HG03469 (cell line): Measurements from ENCODE around the gene RALGAPA1.
"Not testable (repeated sequence)": the region's sequence is repeated elsewhere in the genome, so short reads cannot be mapped to it uniquely, and the experiment has no call there.

Source experiments
- ATAC-seq: cut with Tn5 transposase; IDR thresholded peaks from one replicate; pipeline ENCODE4 v1.9.1; 2021; ENCODE audit warnings: mild to moderate bottlenecking, moderate library complexity, moderate number of reproducible peaks; ENCODE audit not compliant: unreplicated experiment

The RALGAPA1 gene

DNA sequence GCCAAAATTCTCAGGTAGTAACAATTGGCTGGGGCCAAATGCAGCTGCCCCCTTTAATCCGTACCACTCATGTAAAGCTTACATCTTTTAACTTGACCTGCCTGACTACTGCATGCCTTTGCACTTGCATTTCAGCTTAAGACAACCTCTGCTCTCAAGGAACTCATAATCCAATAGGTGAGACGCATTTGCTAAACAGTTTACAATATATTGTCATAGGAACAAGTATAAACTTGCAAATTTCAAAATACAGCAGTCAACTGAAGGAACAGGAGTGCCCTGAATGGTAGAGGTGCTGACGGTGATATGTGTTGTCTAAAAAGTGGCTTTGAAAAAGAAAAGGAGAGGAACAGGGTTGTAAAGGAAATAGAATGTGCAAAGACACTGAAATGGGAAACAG, 13.4 kb upstream of the RALGAPA1 start:
- ATAC-seq: no peak

DNA sequence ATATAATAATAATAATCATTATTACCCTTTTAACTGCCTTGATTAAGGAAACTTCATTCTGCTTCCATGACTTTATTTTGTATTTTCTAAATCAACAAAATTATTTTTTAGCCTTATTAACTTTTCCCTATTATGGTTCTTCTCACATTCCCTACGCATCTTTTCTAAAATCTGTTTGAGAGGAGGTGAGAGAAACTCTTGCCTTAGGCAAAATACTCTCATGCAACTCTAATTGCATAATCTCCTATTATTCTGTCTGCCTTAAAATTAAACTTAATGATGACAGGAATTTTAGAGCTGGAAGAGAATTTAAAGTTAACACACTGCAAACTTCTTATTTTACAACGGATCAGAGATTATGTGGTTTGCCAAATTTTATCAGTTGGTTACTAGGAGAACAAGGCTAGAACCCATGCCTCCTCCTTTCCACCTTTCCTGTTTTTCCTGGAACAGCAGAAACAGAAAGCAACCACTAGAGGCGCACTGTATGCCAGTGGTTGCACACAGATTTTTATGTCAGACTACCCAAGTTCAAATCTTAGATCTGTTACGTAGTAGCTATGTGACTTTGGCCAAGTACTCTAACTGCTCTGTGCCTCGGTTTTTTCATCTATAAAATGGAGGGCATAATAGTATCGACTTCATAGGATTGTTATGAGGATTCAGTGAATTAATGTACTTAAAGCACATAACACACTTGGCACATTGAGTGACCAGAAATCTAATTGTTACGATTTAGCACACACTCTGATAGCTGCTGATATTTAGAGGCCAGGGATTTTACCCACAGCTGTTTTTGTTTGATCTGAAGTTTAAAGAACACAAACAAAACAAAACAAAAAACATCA, 12.7 kb upstream of the RALGAPA1 start:
- ATAC-seq: no peak

- no peak for ATAC-seq
Observed at GRCh38 chr14:35819591-35820540, 10.8 kb upstream of the RALGAPA1 start.

DNA sequence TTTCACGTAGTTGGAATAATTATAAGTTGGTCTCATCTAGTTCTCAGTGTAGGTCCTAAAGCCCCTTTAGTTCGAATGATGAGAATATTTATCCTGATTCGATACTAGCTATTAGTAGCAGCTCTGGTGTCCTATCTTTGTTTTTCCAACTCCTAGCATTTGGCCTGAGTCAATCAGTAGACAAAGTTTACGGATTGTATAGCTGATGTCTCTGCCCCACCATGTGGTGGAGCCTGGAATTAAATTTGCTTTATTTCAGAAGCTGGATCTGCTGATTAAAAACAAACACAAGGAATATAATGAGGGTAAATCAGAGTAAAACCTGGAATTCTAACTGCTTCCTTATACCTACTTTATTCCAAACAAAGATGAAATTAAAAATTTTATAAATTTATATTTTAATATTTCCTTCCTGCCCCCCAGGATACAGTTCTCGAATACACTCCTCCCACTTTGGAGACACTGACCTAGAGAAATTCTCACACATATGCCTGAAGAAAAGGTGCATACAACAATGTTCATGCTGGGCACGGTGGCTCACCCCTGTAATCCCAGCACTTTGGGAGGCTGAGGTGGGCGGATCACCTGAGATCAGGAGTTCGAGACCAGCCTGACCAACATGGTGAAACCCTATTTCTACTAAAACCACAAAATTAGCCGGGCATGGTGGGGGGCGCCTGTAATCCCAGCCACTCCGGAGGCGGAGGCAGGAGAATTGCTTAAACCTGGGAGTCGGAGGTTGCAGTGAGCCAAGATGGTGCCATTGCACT, 9.4 kb upstream of the RALGAPA1 start:
- no peak for ATAC-seq

DNA sequence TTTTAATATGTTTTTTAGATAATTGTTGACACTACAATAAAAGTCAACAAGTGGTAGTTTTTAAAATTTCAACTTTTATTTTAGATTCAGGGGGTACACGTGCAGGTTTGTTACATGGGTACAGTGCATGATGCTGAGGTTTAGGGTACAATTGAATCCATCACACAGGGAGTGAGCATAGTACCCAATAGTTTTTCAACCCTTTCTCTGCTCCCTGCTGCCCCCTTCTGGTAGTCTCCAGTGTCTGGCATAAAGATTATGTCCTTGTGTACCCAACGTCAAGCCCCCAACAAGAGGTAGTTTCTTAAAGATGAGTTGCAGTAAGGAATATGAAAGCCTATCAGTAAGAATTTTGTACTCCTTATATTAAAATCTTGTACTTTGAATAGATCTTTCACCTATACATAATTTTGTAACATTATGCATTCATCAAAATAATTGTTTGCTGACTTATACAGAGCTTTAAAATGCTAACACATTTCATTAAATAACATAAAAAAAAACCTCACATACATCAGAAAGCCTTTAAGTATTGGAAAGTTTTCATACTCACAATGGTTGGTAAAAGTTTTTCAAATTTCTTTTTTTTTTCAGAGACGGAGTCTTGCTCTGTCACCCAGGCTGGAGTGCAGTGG, 5.4 kb upstream of the RALGAPA1 start:
- ATAC-seq: no peak

DNA sequence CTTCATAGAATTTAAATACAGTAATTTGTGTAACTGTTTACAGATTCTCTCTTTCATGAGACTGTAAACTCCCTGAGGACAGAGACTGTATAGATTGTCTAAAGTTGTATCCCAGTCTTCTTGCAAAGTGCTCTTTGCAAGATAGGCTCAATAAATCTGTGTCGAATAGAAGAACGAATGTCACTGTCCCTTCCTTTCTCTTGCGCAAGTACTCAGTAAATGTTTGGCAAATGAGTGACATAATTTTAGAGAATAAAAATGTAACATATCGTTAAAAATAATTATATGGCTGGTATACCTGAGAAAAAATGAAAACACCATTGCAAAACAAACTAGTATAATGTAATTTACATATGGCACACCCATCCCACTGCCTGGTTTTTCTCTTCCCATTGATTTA, 1.9 kb upstream of the RALGAPA1 start:
- no peak for ATAC-seq

- ATAC-seq: no peak
Observed at GRCh38 chr14:35809597-35809996, 502 bp upstream of the RALGAPA1 start.

DNA sequence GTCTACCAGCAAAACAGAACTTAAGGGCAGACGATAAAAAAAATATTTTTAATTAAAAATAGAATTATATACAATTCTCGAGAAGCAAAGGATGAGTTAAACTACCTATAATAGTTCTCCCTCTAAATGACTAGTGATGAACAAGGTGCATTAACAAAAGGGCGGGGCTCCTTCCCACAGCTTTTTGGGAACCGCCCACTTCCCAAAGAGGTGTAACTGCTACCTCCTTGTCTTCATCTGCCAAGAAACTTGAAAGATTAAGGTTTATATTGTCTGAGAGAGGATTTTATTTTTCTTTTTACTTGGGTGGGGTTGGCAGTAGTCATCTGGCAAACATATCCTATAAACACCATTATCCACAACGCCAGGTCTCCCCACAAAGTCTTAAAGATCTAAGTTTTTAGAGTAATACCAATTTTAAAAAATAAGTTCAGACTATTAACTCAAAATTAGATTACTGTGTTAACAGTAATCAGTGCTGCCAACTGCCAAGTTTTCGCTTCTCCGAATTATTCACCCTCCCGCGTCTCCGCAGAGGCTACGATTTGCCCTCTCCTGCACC, 938 bp downstream of the RALGAPA1 start:
- no peak for ATAC-seq

DNA sequence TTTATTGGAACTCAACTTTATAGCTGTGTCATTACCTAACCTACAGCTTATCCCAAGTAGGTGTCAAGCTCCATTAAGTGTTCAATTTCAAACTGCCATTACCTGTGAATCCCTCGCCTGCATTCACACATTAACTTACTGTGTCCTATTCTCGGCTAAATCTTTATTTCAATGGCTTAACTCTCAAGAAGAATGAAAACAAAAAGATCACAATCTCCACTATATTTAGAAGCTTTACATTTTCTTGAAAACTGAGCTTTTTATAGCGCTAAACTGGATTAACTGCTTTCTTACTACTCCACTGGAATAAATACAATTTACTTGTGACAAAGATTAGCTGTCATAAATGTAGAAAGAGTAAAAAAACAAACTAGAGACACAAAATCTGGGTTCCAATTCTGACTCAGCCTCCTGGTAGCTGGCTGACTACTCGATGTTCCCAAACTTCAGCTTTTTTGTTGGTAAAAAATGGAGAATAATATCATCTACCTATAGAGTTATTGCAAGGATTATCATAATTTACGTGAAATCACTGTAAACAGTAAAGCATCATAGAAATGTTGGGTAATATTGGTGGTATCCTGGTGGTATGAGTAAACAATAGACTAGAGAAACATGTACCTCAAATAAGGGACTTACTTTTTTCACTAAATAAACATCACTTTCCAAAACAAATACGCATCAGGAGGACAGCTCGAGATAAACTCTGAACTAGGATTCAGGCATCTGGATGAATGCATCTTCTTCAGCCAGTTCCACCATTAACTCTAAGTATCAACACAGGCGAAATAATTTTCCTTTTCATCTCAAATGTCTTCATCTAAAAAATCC, 1.7 kb downstream of the RALGAPA1 start:
- no peak for ATAC-seq

- no peak for ATAC-seq
Observed at GRCh38 chr14:35806006-35806907, 2.8 kb downstream of the RALGAPA1 start.

- no peak for ATAC-seq
Observed at GRCh38 chr14:35797796-35798195, 11.3 kb downstream of the RALGAPA1 start.

- ATAC-seq: no peak
Observed at GRCh38 chr14:35789651-35790050, 19.4 kb downstream of the RALGAPA1 start.

GRCh38 chr14:35786856-35787255, 22.2 kb downstream of the RALGAPA1 start:
- ATAC-seq: no peak

DNA sequence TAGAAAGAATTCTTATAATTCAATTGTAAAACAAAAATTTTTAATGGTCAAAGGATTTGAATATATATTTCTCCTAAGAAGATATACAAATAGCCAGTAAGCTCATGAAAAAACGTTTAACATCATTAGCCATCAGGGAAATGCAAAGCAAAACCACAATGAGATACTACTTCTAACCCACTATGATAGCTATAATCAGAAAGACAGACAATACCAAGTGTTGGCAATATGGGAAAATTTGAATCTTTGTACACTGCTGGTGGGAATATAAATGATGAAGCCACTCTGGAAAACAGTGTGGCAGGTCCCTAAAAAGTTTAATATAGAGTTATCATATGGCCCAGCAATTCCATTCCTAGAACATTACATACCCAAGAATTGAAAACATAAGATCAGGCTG, 25.4 kb downstream of the RALGAPA1 start:
- ATAC-seq: no peak

DNA sequence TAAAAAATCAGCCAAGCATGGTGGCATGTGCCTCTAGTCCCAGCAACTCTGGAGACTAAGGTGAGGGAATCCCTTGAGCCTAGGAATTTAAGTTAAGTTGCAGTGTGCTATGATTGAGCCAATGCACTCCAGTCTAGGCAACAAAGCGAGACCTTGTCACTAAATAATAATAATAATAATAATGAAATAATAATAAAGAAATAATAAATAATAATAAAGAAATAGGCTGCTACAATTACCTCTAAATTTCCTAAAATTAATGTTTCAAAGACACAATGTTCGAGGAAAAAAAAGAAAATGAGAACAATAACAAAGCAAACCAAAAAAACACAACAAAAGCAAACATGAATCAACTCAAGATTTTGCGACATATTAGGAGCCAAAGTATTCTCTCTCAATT, 29.7 kb downstream of the RALGAPA1 start:
- no peak for ATAC-seq

GRCh38 chr14:35777550-35777949, 31.5 kb downstream of the RALGAPA1 start:
- not testable (repeated sequence) for ATAC-seq

DNA sequence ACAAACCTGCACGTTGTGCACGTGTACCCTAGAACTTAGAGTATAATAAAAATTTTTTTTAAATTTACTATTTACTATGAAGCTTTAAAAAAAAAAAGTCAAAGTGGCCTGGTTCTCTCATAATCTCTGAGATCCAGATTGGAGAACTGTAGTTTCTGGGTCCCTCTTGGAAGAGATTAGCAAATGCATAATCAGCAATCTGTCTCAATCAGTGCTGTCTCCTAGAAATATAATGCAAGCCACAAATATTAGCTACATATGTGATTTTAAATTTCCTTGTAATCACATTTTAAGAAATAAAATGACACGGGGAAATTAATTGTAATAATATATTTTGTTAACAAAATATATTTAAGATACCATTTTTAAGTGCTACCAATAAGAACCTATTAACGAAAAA, 32.3 kb downstream of the RALGAPA1 start:
- ATAC-seq: no peak

DNA sequence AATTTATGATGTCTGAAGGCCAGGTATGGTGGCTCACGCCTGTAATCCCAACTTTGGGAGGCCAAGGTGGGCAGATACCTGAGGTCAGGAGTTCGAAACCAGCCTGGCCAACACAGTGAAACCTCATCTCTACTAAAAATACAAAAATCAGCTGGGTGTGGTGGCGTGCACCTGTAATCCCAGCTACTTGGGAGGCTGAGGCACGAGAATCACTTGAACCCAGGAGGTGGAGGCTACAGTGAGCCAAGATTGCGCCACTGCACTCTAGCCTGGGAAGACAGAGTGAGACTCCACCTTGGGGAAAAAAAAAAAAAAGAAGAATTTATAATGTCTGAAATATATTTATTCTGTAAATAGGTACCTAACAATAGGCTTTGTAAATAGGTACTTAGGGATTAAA, 33.0 kb downstream of the RALGAPA1 start:
- not testable (repeated sequence) for ATAC-seq
